Suprapubic skin (tissue), 4 donors: ENCODE measurements around the gene LCP1. TPM values are rescaled to one million over a fixed set of nuclear protein-coding genes. Genes with fewer than 3 reads are reported as not detected.

ENCODE experiments used
- DNase-seq, 2 donors: peaks; one replicate each; pipeline ENCODE4 v3.0.0-alpha.2; 2019; ENCODE audit warnings: low spot score in 2 of 2
- H3K27ac ChIP-seq: fragments of 200-600 bp; sonication (generic); one replicate; pipeline ENCODE4 v1.5.1; 2019
- H3K27me3 ChIP-seq: fragments of 200-600 bp; sonication (generic); one replicate; pipeline ENCODE4 v1.5.1; 2019
- H3K36me3 ChIP-seq: fragments of 200-600 bp; sonication (generic); one replicate; pipeline ENCODE4 v1.5.1; 2019
- H3K4me1 ChIP-seq: fragments of 200-600 bp; sonication (generic); one replicate; pipeline ENCODE4 v1.5.1; 2019
- H3K4me3 ChIP-seq: fragments of 200-600 bp; sonication (generic); one replicate; pipeline ENCODE4 v1.5.1; 2019; ENCODE audit warnings: mild to moderate bottlenecking
- H3K9me3 ChIP-seq: fragments of 200-600 bp; sonication (generic); one replicate; pipeline ENCODE4 v1.5.1; 2019
- EP300 ChIP-seq: sonication (generic); formaldehyde crosslinking; IDR thresholded peaks from one replicate; pipeline ENCODE4 v1.6.1; 2017; ENCODE audit warnings: antibody characterized with exemption
- POLR2A ChIP-seq, 2 donors: fragments of 450-650 bp; IDR thresholded peaks; one replicate each; pipeline ENCODE4 v1.6.1; 2017; ENCODE audit warnings: antibody characterized with exemption in 2 of 2, mild to moderate bottlenecking in 2 of 2, moderate library complexity in 2 of 2
- POLR2AphosphoS5 ChIP-seq, 3 donors: sonication (generic); formaldehyde crosslinking; IDR thresholded peaks; one replicate each; pipeline ENCODE4 v1.6.1; 2017; ENCODE audit warnings: antibody characterized with exemption in 3 of 3
- WGBS: methylation state at CpG from one replicate; pipeline ENCODE4 v1.1.5; 2018; 5-methylcytosine and 5-hydroxymethylcytosine counted together
- total RNA-seq, 4 donors: library from RNA; depleted of rRNA; stranded (reverse); fragments of >200 nt; gene quantifications; one replicate each; pipeline ENCODE4 v1.1.0, GENCODE V29; 2016
- TF ChIP-seq, protein P1 (sequence below), 2 donors: fragments of 200-600 bp in 1 of 2; fragments of 450-650 bp in 1 of 2; sonication (generic) in 1 of 2; IDR thresholded peaks; one replicate each; pipeline ENCODE4 v1.5.1; 2016 to 2019; ENCODE audit warnings: antibody characterized with exemption in 2 of 2, mild to moderate bottlenecking in 1 of 2, moderate library complexity in 1 of 2

LCP1 gene
- total RNA-seq, 4 donors from 2014 or later: 16.1 to 50.2 (median 27.4) TPM

DNA sequence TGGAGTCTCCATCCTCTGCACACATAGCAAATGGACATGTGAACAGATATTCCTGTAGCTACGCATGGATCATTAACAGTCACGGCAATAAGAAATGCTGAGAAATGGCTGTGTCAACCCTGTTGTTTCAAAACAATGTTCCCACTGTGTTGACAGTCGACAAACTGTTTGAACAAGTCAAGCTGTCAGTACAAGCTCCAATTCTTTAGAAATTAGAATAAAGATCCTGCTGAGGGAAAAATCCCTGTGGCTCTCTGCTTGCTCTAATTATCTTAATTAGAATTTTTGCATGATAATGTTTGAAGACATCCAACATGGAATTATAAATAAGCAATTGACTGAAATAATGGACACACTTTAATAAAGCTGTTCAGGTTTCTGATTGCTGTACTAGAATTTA lies 39.2 kb downstream of the LCP1 start:
- TF ChIP-seq POLR2AphosphoS5 (IDR thresholded peaks at IDR 0.05) (no peak), POLR2A (IDR thresholded peaks at IDR 0.05) (no peak), EP300 (no peak)
- TF ChIP-seq, protein P1, sequence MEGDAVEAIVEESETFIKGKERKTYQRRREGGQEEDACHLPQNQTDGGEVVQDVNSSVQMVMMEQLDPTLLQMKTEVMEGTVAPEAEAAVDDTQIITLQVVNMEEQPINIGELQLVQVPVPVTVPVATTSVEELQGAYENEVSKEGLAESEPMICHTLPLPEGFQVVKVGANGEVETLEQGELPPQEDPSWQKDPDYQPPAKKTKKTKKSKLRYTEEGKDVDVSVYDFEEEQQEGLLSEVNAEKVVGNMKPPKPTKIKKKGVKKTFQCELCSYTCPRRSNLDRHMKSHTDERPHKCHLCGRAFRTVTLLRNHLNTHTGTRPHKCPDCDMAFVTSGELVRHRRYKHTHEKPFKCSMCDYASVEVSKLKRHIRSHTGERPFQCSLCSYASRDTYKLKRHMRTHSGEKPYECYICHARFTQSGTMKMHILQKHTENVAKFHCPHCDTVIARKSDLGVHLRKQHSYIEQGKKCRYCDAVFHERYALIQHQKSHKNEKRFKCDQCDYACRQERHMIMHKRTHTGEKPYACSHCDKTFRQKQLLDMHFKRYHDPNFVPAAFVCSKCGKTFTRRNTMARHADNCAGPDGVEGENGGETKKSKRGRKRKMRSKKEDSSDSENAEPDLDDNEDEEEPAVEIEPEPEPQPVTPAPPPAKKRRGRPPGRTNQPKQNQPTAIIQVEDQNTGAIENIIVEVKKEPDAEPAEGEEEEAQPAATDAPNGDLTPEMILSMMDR (IDR thresholded peaks at IDR 0.05): no peak
- Histone ChIP-seq H3K4me3 (no peak overlapping the region), H3K27me3 (no peaks in the 10 kb centered on the region), H3K4me1 (no peaks in the 10 kb centered on the region), H3K27ac (no peak overlapping the region), H3K36me3 (no peaks in the 10 kb centered on the region), H3K9me3 (no peaks in the 10 kb centered on the region)
- WGBS: 62% methylated on average over 3 of the region's 3 CpGs
- DNase-seq: no peak

DNA sequence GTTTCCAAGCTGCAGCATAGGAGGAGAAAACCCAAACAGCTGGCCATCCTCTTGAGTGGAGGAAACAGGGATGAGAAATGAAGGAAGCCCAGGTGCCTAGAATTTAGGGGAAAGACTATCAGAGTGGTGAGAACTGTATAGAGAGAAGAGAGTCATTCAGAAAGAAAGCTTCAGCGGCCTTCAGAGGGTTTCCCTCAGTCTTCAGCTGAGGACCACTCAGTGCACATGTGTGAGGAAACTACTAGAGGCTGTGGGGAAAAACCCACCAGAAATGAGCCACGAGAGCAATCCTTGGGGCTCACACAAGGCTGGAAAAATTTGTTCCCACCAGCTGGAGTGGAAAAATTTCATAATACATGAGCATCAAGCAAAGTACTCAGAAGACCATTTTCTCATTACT lies 41.9 kb downstream of the LCP1 start:
- Histone ChIP-seq H3K27me3 (no peaks in the 10 kb centered on the region), H3K4me3 (no peak overlapping the region), H3K27ac (no peak overlapping the region), H3K36me3 (no peaks in the 10 kb centered on the region), H3K4me1 (no peaks in the 10 kb centered on the region), H3K9me3 (no peaks in the 10 kb centered on the region)
- 72% methylated on average over 2 of the region's 2 CpGs for WGBS
- no peak for DNase-seq
- TF ChIP-seq POLR2AphosphoS5 (IDR thresholded peaks at IDR 0.05) (no peak), POLR2A (IDR thresholded peaks at IDR 0.05) (no peak), EP300 (no peak)
- TF ChIP-seq, protein P1 (IDR thresholded peaks at IDR 0.05): no peak

DNA sequence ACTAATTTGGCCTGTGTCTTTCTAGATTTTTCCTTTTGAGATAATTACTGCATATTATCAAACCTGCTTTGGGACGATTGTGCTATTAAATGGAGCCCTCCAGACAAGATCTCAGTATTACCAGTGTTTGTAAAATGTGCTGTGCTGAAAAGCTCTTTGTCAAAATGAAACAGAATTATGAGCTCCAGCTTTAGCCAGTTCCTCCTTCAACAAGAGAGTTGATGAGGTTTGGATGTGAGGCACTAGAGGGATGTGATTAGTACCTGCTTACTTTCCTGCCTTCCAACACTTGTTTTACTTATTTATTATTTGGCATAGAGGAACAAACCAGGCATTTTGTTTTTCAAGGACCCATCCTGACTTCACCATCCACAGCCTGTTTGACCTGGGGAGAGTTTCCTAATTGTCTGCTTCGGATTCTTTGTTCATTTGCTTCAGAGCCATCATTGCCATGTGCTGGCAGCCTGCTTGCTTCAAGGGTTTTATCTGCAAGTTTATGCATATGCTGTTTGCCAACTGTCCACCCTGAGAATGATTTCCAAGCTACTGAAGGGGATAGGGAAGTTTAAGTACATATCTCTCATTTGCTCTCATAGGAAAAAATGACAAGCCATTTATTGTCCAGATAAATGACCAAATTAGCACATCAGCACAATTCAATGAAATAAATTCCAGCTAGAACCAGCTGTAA lies 44.2 kb downstream of the LCP1 start:
- Histone ChIP-seq H3K4me1 (no peaks in the 10 kb centered on the region), H3K27ac (no peak overlapping the region), H3K27me3 (no peaks in the 10 kb centered on the region), H3K9me3 (no peaks in the 10 kb centered on the region), H3K36me3 (no peaks in the 10 kb centered on the region), H3K4me3 (no peak overlapping the region)
- 59% methylated on average over 2 of the region's 2 CpGs for WGBS
- TF ChIP-seq POLR2AphosphoS5 (IDR thresholded peaks at IDR 0.05): no peak
- no peak for TF ChIP-seq POLR2A (IDR thresholded peaks at IDR 0.05)
- no peak for TF ChIP-seq EP300
- TF ChIP-seq, protein P1 (IDR thresholded peaks at IDR 0.05): no peak
- no peak for DNase-seq

DNA sequence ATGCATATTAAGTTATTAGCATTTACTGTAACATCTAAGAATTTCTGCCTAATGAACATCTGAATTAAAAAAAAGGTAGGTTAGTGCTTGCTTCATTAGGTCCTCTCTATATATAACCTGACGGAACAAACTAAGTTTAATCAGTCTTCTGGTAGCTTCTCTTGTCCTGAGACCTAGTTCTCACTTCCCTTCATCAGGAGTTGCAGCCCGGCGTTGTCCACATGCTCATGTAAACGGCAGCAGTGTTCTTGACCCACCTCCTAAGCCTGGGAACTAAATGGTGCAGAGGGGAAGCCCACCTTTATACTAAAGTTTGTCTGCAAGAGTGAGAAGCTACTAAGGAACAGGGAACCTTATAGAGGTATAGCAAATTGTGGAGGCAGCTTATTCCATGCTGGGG lies 45.3 kb downstream of the LCP1 start:
- H3K27me3 ChIP-seq: no peaks in the 10 kb centered on the region
- 90% methylated on average over 4 of the region's 4 CpGs for WGBS
- H3K27ac ChIP-seq: no peak overlapping the region
- H3K4me1 ChIP-seq: no peaks in the 10 kb centered on the region
- TF ChIP-seq, protein P1 (IDR thresholded peaks at IDR 0.05): no peak
- TF ChIP-seq POLR2A (IDR thresholded peaks at IDR 0.05): no peak
- no peak for TF ChIP-seq EP300
- TF ChIP-seq POLR2AphosphoS5 (IDR thresholded peaks at IDR 0.05): no peak
- H3K36me3 ChIP-seq: no peaks in the 10 kb centered on the region
- no peaks in the 10 kb centered on the region for H3K9me3 ChIP-seq
- H3K4me3 ChIP-seq: no peak overlapping the region
- DNase-seq: no peak

DNA sequence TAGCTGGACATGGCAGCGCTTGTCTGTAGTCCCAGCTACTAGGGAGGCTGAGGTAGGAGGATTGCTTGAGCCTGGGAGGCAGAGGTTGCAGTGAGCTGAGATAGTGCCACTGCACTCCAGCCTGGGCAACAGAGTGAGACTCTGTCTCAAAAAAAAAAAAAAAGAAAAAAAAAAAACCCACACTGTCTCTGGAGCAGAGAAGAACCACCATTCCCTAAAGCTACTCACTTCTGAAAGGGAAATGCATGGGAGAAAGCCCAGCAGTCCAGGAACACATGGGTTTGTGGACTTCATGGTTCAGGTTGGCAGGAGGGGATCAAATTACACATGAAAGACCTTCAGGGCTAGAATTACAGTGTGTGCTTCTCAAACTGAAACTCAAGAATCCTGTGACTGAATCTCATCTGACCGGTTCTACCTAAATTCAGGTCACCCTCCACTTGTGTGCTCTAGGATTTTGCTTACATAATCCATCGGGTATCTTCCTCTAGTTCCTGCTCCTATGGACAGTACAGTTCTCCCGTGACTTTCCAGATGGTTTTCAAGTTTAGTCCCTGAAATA lies 46.9 kb downstream of the LCP1 start:
- Histone ChIP-seq H3K27me3 (no peaks in the 10 kb centered on the region), H3K4me1 (no peaks in the 10 kb centered on the region), H3K9me3 (no peaks in the 10 kb centered on the region), H3K36me3 (no peaks in the 10 kb centered on the region), H3K27ac (no peak overlapping the region), H3K4me3 (no peak overlapping the region)
- TF ChIP-seq EP300 (no peak), POLR2A (IDR thresholded peaks at IDR 0.05) (no peak), POLR2AphosphoS5 (IDR thresholded peaks at IDR 0.05) (no peak)
- TF ChIP-seq, protein P1 (IDR thresholded peaks at IDR 0.05): no peak
- no peak for DNase-seq
- 59% methylated on average over 4 of the region's 4 CpGs for WGBS
